Measurements from ENCODE around the gene MYO1A. TPM values are rescaled to one million over a fixed set of nuclear protein-coding genes. Genes with fewer than 3 reads are reported as not detected.
"Not testable (repeated sequence)": the region's sequence is repeated elsewhere in the genome, so short reads cannot be mapped to it uniquely, and the experiment has no call there.

MYO1A gene
- total RNA-seq, 4 donors from 2014 or later: 0.38 to 0.48 TPM; not detected in 2

GRCh38 chr12:57019983-57020719 is 29.8 kb downstream of the MYO1A start:
- 66 to 69% methylated on average over 9 of the region's 9 CpGs for WGBS, 2 donors
- no peaks in the 10 kb centered on the region for H3K9me3 ChIP-seq
- H3K36me3 ChIP-seq: no peaks in the 10 kb centered on the region
- no peak for DNase-seq
- no peak overlapping the region for H3K27ac ChIP-seq
- no peak overlapping the region for H3K4me3 ChIP-seq
- TF ChIP-seq CTCF (IDR thresholded peaks at IDR 0.05): no peak
- no peak for TF ChIP-seq POLR2A (IDR thresholded peaks at IDR 0.05)
- peaks cover 0 to 15% (median 0%) of the 10 kb centered on the region in 4 donors for H3K27me3 ChIP-seq
- intact Hi-C loops (cut with DNase I): no loop called here
- H3K4me1 ChIP-seq: no peaks in the 10 kb centered on the region

- Histone ChIP-seq H3K27me3 (peaks cover 0 to 27% (median 0%) of the 10 kb centered on the region in 4 donors), H3K4me3 (no peak overlapping the region), H3K4me1 (no peaks in the 10 kb centered on the region), H3K36me3 (no peaks in the 10 kb centered on the region), H3K9me3 (no peaks in the 10 kb centered on the region), H3K27ac (no peak overlapping the region)
- intact Hi-C loops (cut with DNase I): no loop called here
- TF ChIP-seq POLR2A (IDR thresholded peaks at IDR 0.05): no peak
- DNase-seq: no peak
- WGBS, 2 donors: 69 to 87% methylated on average over 1 of the region's 1 CpG
Measured at GRCh38 chr12:57018906-57019305, 31.0 kb downstream of the MYO1A start.

- intact Hi-C loops (cut with DNase I); H3K4me1 ChIP-seq; H3K27ac ChIP-seq; DNase-seq; H3K9me3 ChIP-seq; H3K4me3 ChIP-seq; H3K36me3 ChIP-seq: not testable (repeated sequence)
- H3K27me3 ChIP-seq: peaks cover 0 to 33% (median 0%) of the 10 kb centered on the region in 4 donors
- WGBS, 2 donors: 74 to 76% methylated on average over 5 of the region's 5 CpGs
Measured at GRCh38 chr12:57018353-57018752, 31.6 kb downstream of the MYO1A start.

GRCh38 chr12:57016348-57016747 is 33.6 kb downstream of the MYO1A start, which contains the start of gene TAC3:
TSS of gene TAC3 (minus strand) at chr12:57016529. CDS start at chr12:57015797, 732 bp downstream.
- 63% methylated on average over 2 of the region's 6 CpGs; no CpG with 5 or more reads in 1 of the 2 donors for WGBS, 2 donors
- H3K9me3 ChIP-seq: no peaks in the 10 kb centered on the region
- no peak within 1 kb of the TSS for H3K4me3 ChIP-seq
- intact Hi-C loops (cut with DNase I): no loop called here
- TF ChIP-seq CTCF (IDR thresholded peaks at IDR 0.05) (no peak), POLR2A (IDR thresholded peaks at IDR 0.05) (no peak)
- no peaks in the 10 kb centered on the region for H3K36me3 ChIP-seq
- no peak within 1 kb of the TSS for H3K27ac ChIP-seq
- peaks cover 0 to 34% (median 0%) of the 10 kb centered on the region in 4 donors for H3K27me3 ChIP-seq
- no peak for DNase-seq
- H3K4me1 ChIP-seq: no peaks in the 10 kb centered on the region

- intact Hi-C loops (cut with DNase I): no loop called here
- WGBS, 2 donors: 76 to 82% methylated on average over 7 of the region's 7 CpGs
- no peak for DNase-seq
Measured at GRCh38 chr12:57012600-57013465, 37.1 kb downstream of the MYO1A start.

More at GRCh38 chr12:57012600-57013465, 37.1 kb downstream of the MYO1A start:
- Histone ChIP-seq H3K9me3 (no peaks in the 10 kb centered on the region), H3K27ac (no peak overlapping the region), H3K4me1 (peaks cover 0 to 7% (median 6%) of the 10 kb centered on the region in 3 donors), H3K4me3 (no peak overlapping the region), H3K27me3 (peaks cover 0 to 34% (median 0%) of the 10 kb centered on the region in 4 donors), H3K36me3 (no peaks in the 10 kb centered on the region)
- TF ChIP-seq CTCF (IDR thresholded peaks at IDR 0.05) (no peak), POLR2A (IDR thresholded peaks at IDR 0.05) (no peak)
